Measurements from ENCODE around the gene DSCAML1.

DNA sequence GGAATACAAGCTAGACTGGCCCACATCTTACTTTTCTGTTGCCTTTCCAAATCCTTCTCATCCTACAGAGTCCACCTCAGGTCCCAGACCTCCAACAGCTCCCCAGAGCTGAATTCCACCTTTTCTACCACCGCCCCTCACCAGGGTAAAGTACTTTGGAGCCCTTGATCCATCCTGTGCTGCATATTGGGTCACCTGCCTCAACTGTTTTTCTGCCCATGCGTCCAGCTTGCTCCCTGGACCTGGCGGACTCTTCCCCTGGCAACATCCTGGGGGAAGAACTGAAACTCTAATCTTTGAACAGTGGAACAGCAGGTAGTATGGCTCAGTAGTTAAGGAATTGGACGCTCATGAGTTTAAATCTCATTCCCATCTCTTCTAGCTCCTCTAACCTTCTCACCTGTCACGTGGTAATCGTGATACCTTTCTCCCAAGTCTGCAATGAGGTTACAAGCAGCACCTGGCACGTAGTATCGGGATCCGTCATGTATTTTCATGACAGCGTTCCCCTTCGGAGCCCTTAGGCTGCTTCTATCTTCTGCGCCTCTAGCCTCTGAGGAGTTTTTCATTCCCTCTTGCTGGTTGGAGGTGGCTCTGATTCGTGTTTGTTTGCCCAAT, 371.2 kb downstream of the DSCAML1 start:
- no peak for TF ChIP-seq POLR2A (IDR thresholded peaks at IDR 0.05)
- TF ChIP-seq, protein P1, sequence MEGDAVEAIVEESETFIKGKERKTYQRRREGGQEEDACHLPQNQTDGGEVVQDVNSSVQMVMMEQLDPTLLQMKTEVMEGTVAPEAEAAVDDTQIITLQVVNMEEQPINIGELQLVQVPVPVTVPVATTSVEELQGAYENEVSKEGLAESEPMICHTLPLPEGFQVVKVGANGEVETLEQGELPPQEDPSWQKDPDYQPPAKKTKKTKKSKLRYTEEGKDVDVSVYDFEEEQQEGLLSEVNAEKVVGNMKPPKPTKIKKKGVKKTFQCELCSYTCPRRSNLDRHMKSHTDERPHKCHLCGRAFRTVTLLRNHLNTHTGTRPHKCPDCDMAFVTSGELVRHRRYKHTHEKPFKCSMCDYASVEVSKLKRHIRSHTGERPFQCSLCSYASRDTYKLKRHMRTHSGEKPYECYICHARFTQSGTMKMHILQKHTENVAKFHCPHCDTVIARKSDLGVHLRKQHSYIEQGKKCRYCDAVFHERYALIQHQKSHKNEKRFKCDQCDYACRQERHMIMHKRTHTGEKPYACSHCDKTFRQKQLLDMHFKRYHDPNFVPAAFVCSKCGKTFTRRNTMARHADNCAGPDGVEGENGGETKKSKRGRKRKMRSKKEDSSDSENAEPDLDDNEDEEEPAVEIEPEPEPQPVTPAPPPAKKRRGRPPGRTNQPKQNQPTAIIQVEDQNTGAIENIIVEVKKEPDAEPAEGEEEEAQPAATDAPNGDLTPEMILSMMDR (IDR thresholded peaks at IDR 0.05) = no peak
